K562 (cell line): ENCODE results near the gene RBM22. TPM values are rescaled to one million over a fixed set of nuclear protein-coding genes. Genes with fewer than 3 reads are reported as not detected.
A peak's percentile ranks its signal among the peaks of the same experiment; 100 is the strongest.

Source experiments
- BRD9 ChIP-seq: fragments of 450-650 bp; IDR thresholded peaks from 2 replicates; pipeline ENCODE4 v1.6.1; 2018; ENCODE audit warnings: low read depth; ENCODE audit not compliant: partially characterized antibody
- CCNT2 ChIP-seq: IDR thresholded peaks from 2 replicates; pipeline ENCODE4 v1.6.1; 2011; ENCODE audit warnings: borderline replicate concordance, low read depth, mild to moderate bottlenecking, moderate library complexity, mixed read lengths, low read length; ENCODE audit not compliant: insufficient read length; ENCODE audit errors: extremely low read depth
- ELF1 ChIP-seq: fragments of 200-800 bp; sonication (Bioruptor generic); IDR thresholded peaks from 2 replicates; pipeline ENCODE4 v1.6.1; 2016; ENCODE audit warnings: missing genetic modification characterization, missing compliant biosample characterization
- GABPB1 ChIP-seq: sonication (generic); formaldehyde crosslinking; IDR thresholded peaks from 2 replicates; pipeline ENCODE4 v1.8.0; 2022; ENCODE audit warnings: mild to moderate bottlenecking, missing genetic modification reagents
- HMG20A ChIP-seq: fragments of 450-650 bp; formaldehyde crosslinking; conservative IDR thresholded peaks from 2 replicates; pipeline ENCODE4 v1.4.0; 2020; ENCODE audit warnings: mild to moderate bottlenecking, mixed read lengths
- HNRNPL ChIP-seq: fragments of 200-400 bp; formaldehyde crosslinking; IDR thresholded peaks from 2 replicates; pipeline ENCODE4 v1.6.1; 2017; ENCODE audit warnings: low read depth, mild to moderate bottlenecking, low read length
- HNRNPUL1 ChIP-seq: fragments of 200-400 bp; formaldehyde crosslinking; IDR thresholded peaks from 2 replicates; pipeline ENCODE4 v1.6.1; 2017; ENCODE audit warnings: low read length
- IRF2 ChIP-seq: sonication (generic); formaldehyde crosslinking; IDR thresholded peaks from 2 replicates; pipeline ENCODE4 v1.8.1; 2022; ENCODE audit warnings: mild to moderate bottlenecking, missing genetic modification reagents
- JUNB ChIP-seq: fragments of 450-650 bp; formaldehyde crosslinking; conservative IDR thresholded peaks from 2 replicates; pipeline ENCODE4 v1.4.0; 2020; ENCODE audit warnings: mild to moderate bottlenecking
- MEF2A ChIP-seq: IDR thresholded peaks from 2 replicates; pipeline ENCODE4 v1.6.1; 2011; ENCODE audit warnings: low read depth, mild to moderate bottlenecking, low read length, moderate library complexity; ENCODE audit not compliant: control insufficient read depth
- PHB ChIP-seq: fragments of 250-450 bp; sonication (Bioruptor Pico); IDR thresholded peaks from 2 replicates; pipeline ENCODE4 v1.5.0; 2021
- PTTG1 ChIP-seq: fragments of 450-650 bp; IDR thresholded peaks from 2 replicates; pipeline ENCODE4 v1.6.1; 2016; ENCODE audit warnings: low read depth, mild to moderate bottlenecking, missing genetic modification characterization, missing compliant biosample characterization
- RNF2 ChIP-seq: sonication (generic); IDR thresholded peaks from 2 replicates; pipeline ENCODE4 v1.6.1; 2016
- TAF15 ChIP-seq: fragments of 200-400 bp; formaldehyde crosslinking; IDR thresholded peaks from 2 replicates; pipeline ENCODE4 v1.6.1; 2017; ENCODE audit warnings: mild to moderate bottlenecking, low read depth, low read length, moderate library complexity
- TCFL5 ChIP-seq: fragments of 250-450 bp; sonication (Bioruptor Pico); conservative IDR thresholded peaks from 2 replicates; pipeline ENCODE4 v1.6.1; 2021; ENCODE audit warnings: mild to moderate bottlenecking, moderate library complexity, matching md5 sums
- TSC22D4 ChIP-seq: fragments of 450-650 bp; IDR thresholded peaks from 2 replicates; pipeline ENCODE4 v1.6.1; 2016; ENCODE audit warnings: missing genetic modification characterization, missing biosample characterization, control low read depth
- ZNF197 ChIP-seq: fragments of 200-800 bp; sonication (Bioruptor generic); IDR thresholded peaks from 2 replicates; pipeline ENCODE4 v1.6.1; 2016; ENCODE audit warnings: low read depth, missing genetic modification characterization, missing compliant biosample characterization
- ZNF217 ChIP-seq: sonication (generic); formaldehyde crosslinking; IDR thresholded peaks from 2 replicates; pipeline ENCODE4 v1.8.0; 2022; ENCODE audit warnings: mild to moderate bottlenecking, missing genetic modification reagents
- ZNF431 ChIP-seq: sonication (generic); formaldehyde crosslinking; IDR thresholded peaks from 2 replicates; pipeline ENCODE4 v1.8.0; 2022; ENCODE audit warnings: mild to moderate bottlenecking, missing genetic modification reagents
- ZNF586 ChIP-seq: fragments of 450-650 bp; formaldehyde crosslinking; conservative IDR thresholded peaks from 2 replicates; pipeline ENCODE4 v1.4.0; 2020; ENCODE audit warnings: mild to moderate bottlenecking, moderate library complexity
- ZNF589 ChIP-seq: fragments of 200-800 bp; sonication (Bioruptor generic); IDR thresholded peaks from 2 replicates; pipeline ENCODE4 v1.6.1; 2016; ENCODE audit warnings: low read depth, missing genetic modification characterization, missing compliant biosample characterization
- polyA plus RNA-seq, 8 experiments: library from polyadenylated mRNA; depleted of rRNA in 4 of 8; stranded (reverse) in 5 of 8; unstranded in 3 of 8; fragments of >200 nt; fragmentation: Nextera tagmentation in 2 of 8; fragmentation: Illumina TruSeq in 1 of 8; extraction: Ambion mirVana in 2 of 8; extraction: Trizol in 1 of 8; gene quantifications; 2 replicates each; pipeline versions ENCODE4 v1.2.1 to v1.2.3, GENCODE V29; 2011 to 2014; ENCODE audit warnings: inconsistent platforms in 1 of 8, missing spikeins in 1 of 8
- total RNA-seq, 7 experiments: library from RNA; depleted of rRNA in 6 of 7; stranded (reverse); fragments of >200 nt in 6 of 7; fragmentation: Illumina TruSeq in 2 of 7; extraction: Trizol in 2 of 7; gene quantifications; 2 replicates each; pipeline versions ENCODE4 v1.2.1 to v1.2.3, GENCODE V29; 2011 to 2021; ENCODE audit warnings: low replicate concordance in 1 of 7
- TF ChIP-seq, protein P1 (sequence below): fragments of 150-350 bp; conservative IDR thresholded peaks from 2 replicates; pipeline ENCODE4 v1.6.1; 2014; ENCODE audit warnings: low read length
- TF ChIP-seq, protein P2 (sequence below), 2 experiments: fragments of 200-800 bp in 1 of 2; sonication (Bioruptor generic) in 1 of 2; sonication (generic) in 1 of 2; formaldehyde crosslinking in 1 of 2; IDR thresholded peaks in 1 of 2; conservative IDR thresholded peaks in 1 of 2; 2 replicates each; pipeline versions ENCODE4 v1.5.0 to v1.6.1; 2016 to 2020; ENCODE audit warnings: missing compliant biosample characterization in 1 of 2, missing genetic modification characterization in 1 of 2, missing genetic modification reagents in 1 of 2
- TF ChIP-seq, protein P3 (sequence below): fragments of 450-650 bp; formaldehyde crosslinking; IDR thresholded peaks from 2 replicates; pipeline ENCODE4 v1.4.0; 2020; ENCODE audit warnings: mild to moderate bottlenecking, moderate library complexity

The RBM22 gene
- total and polyA plus RNA-seq, 9 of the 15 experiments (the other 6 are each of a cell fraction or from before 2014, with no cell fraction given), result 31.3 to 82.2 (median 44.8) TPM

DNA sequence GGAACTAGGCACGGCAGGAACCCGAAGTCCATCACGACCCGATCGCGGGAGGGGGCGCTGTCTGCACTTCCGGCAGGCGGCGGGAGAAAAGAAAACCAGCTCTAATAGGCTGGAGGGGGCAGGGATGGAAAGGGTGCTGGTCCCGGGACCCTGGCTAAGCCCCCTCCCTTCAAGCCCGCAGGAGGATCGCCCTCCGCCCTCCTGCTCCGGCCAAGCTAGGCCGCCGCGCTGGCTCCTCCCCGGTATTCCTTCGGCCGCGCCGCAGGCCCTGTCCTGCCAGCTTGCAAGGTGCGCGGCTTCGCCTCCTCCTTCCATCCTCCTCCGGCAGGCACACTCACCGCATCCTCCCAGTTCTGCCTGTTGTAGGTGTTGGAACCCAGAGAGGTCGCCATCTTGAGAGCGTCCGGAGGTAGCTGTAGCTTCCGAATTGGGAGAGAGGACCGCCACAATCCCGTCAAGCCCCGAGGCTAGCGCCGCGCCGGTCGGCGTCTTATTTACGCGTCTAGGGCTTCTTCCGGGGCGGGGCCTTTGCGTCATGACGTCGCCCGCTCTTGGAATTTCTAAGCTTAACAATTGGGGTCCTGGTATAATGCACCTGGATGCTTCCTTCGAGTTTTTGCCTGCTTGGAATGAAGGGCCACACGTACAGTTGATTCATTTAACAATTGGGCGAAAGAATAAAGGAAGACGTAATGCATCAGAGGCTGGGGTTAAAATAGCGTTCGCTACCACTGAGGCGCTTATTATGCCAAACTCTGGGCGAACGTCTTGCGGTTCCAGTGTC lies at the start of gene RBM22 (continued):
- TF ChIP-seq PHB (CRISPR knock-in tag), result no peak; the same call in 1 of the 2 replicates
- no peak for TF ChIP-seq JUNB (CRISPR knock-in tag)
- TF ChIP-seq TAF15, result no peak
- TF ChIP-seq HMG20A (CRISPR knock-in tag), result no peak
- no peak for TF ChIP-seq IRF2
- TF ChIP-seq, protein P1, sequence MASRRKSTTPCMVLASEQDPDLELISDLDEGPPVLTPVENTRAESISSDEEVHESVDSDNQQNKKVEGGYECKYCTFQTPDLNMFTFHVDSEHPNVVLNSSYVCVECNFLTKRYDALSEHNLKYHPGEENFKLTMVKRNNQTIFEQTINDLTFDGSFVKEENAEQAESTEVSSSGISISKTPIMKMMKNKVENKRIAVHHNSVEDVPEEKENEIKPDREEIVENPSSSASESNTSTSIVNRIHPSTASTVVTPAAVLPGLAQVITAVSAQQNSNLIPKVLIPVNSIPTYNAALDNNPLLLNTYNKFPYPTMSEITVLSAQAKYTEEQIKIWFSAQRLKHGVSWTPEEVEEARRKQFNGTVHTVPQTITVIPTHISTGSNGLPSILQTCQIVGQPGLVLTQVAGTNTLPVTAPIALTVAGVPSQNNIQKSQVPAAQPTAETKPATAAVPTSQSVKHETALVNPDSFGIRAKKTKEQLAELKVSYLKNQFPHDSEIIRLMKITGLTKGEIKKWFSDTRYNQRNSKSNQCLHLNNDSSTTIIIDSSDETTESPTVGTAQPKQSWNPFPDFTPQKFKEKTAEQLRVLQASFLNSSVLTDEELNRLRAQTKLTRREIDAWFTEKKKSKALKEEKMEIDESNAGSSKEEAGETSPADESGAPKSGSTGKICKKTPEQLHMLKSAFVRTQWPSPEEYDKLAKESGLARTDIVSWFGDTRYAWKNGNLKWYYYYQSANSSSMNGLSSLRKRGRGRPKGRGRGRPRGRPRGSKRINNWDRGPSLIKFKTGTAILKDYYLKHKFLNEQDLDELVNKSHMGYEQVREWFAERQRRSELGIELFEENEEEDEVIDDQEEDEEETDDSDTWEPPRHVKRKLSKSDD, result 0 out of 2 replicates have a peak, but pooled peaks have one; percentile 44
- TF ChIP-seq ZNF589, result no peak
- no peak for TF ChIP-seq TCFL5 (CRISPR knock-in tag)
- TF ChIP-seq TSC22D4 (tag), result no peak
- TF ChIP-seq ZNF431, result no peak
- TF ChIP-seq RNF2, result peak; percentile 22; the same call in 1 of the 2 replicates
- TF ChIP-seq ZNF217 (CRISPR knock-in tag), result no peak
- peak; percentile 86 for TF ChIP-seq GABPB1
- TF ChIP-seq MEF2A, result no peak
- TF ChIP-seq PTTG1 (tag), result no peak
- TF ChIP-seq HNRNPUL1, result no peak
- TF ChIP-seq ZNF586 (CRISPR knock-in tag), result no peak
- TF ChIP-seq ELF1 (tag), result peak; percentile 82
- TF ChIP-seq BRD9, result peak; percentile 89
- TF ChIP-seq HNRNPL, result no peak
- no peak for TF ChIP-seq ZNF197
- TF ChIP-seq, protein P2, sequence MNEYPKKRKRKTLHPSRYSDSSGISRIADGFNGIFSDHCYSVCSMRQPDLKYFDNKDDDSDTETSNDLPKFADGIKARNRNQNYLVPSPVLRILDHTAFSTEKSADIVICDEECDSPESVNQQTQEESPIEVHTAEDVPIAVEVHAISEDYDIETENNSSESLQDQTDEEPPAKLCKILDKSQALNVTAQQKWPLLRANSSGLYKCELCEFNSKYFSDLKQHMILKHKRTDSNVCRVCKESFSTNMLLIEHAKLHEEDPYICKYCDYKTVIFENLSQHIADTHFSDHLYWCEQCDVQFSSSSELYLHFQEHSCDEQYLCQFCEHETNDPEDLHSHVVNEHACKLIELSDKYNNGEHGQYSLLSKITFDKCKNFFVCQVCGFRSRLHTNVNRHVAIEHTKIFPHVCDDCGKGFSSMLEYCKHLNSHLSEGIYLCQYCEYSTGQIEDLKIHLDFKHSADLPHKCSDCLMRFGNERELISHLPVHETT (CRISPR knock-in tag; conservative IDR thresholded peaks at IDR 0.05 in 1 of 2, IDR thresholded peaks at IDR 0.05 in 1 of 2), result peak in 1 of 2 experiments; percentile 86; a peak in 2 of 4 replicates
- TF ChIP-seq, protein P3, sequence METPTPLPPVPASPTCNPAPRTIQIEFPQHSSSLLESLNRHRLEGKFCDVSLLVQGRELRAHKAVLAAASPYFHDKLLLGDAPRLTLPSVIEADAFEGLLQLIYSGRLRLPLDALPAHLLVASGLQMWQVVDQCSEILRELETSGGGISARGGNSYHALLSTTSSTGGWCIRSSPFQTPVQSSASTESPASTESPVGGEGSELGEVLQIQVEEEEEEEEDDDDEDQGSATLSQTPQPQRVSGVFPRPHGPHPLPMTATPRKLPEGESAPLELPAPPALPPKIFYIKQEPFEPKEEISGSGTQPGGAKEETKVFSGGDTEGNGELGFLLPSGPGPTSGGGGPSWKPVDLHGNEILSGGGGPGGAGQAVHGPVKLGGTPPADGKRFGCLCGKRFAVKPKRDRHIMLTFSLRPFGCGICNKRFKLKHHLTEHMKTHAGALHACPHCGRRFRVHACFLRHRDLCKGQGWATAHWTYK (CRISPR knock-in tag), result 0 out of 2 replicates have a peak, but pooled peaks have one; percentile 11
- TF ChIP-seq CCNT2, result peak; percentile 34
